Testis (tissue), 2 donors: Measurements from ENCODE around the gene DSE.

Experiments
- CTCF ChIP-seq, 3 experiments: fragments of 450-650 bp in 2 of 3; fragments of 200-600 bp in 1 of 3; sonication (generic) in 1 of 3; IDR thresholded peaks; one replicate each; pipeline ENCODE4 v1.5.1; 2016 to 2019; ENCODE audit warnings: antibody characterized with exemption in 3 of 3, mild to moderate bottlenecking in 2 of 3, moderate library complexity in 1 of 3
- POLR2A ChIP-seq: fragments of 450-650 bp; IDR thresholded peaks from one replicate; pipeline ENCODE4 v1.6.1; 2017; ENCODE audit warnings: antibody characterized with exemption, mild to moderate bottlenecking, moderate library complexity

GRCh38 chr6:116384727-116385458, 14.1 kb downstream of the DSE start:
- TF ChIP-seq POLR2A, result no peak
- no peak for TF ChIP-seq CTCF (IDR thresholded peaks at IDR 0.05)
